HG03521 (cell line): ENCODE results near the gene VIM.

Experiments
- ATAC-seq: cut with Tn5 transposase; IDR thresholded peaks from one replicate; pipeline ENCODE4 v1.9.1; 2021; ENCODE audit warnings: mild to moderate bottlenecking, moderate library complexity; ENCODE audit not compliant: unreplicated experiment

VIM gene

DNA sequence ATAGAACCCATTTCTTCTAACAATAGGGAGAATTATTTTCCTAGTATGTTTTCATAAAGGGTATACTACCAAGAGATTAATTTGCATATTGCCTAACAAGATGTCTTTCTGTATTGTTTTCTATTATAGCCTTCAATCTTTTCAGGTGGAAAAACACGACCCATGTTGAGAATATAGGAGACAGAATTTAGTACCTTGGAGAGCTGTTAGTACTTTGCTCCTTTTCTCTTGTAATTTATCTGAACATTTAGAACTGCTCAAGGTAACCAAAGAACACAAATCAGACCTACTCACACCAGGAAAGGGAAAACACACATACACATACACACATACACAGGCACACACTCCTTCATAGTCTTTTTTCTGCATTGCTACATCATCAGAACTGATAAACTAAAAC lies 18.7 kb upstream of the VIM start:
- no peak for ATAC-seq

DNA sequence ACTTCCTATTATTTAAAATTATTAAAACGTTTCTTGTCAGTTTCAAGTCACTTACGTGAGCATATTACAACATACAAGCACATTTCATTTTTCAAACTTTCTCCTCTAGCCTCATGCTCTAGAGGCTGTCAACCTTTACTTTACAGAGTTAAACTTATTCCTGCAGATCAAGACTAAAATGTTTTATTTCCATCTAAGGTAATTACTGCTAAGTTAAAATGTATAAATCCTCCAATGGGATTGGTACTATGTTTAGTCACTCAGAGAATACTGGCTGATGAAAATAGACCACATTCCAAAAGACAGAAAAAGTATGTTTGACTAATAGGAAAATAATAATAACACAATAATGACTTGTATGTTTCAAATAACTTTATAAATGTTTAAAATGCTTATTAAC lies 18.2 kb upstream of the VIM start:
- no peak for ATAC-seq

DNA sequence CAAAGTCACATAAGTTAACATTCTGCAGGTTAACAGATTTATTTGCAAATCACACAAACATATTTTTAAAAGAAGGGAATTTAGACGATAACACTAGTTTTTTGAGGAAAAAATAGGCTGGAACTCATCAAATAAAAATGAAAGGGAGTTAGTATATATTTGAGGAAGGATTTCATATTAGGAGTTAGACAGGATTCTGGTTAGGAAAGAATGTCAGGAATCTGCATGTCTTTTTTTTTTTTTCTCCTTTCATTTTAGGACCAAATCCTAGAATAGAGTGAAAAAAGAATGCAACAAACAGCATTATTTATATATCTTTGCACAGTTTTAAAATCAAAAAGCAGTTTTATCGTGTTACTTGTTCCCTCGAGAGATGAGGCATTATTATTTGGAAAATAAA lies 17.7 kb upstream of the VIM start:
- ATAC-seq = no peak

DNA sequence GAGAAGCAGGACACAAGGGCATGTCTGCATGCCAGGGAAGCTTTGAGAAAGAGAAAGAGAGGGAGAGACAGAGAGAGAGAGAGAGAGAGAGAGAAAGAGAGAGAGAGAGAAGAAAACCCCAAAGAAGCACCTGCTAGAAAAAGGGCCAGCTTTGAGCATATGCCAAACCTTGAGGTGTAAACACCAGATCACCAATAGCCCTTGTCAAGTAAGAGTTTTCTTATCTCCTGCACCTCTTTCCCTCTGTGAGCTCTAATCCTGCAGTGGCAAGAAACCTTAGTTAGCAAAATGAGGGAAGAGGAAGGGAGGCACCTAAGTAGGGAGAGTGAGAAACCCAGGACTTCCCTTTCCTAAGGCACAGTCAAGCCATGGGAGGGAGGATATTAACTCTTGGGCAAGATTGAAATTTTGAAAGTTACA lies 15.2 kb upstream of the VIM start:
- no peak for ATAC-seq

DNA sequence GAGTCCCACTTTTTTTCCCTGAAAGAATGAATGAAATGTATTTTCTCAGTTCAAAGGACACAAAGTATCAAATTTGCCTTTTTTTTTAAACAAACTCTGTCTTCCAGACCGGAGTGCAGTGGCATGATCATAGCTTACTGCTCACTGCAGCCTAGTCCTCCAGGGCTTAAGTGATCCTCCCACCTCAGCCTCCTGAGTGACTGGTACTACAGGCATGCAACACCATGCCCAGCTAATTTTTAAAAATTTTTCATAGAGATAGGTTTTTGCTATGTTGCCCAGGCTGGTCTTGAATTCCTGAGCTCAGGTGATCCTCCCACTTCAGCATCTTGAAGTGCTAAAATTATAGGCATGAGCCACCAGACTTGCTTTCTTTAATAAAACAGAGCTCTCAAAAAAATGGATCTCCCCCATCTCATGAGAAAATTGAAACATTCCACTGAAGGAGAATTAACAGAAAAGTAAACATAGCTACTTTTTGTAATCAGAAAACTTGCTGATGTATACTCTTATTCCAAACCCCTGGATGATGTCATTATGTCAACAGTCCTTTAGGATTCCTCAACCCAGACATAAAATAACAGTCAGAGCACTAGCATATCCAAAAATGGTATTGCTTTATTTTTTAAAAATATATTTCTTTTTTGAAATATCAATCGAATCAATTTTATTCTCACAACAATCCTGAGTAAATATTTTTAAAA lies 14.2 kb upstream of the VIM start:
- ATAC-seq = no peak

DNA sequence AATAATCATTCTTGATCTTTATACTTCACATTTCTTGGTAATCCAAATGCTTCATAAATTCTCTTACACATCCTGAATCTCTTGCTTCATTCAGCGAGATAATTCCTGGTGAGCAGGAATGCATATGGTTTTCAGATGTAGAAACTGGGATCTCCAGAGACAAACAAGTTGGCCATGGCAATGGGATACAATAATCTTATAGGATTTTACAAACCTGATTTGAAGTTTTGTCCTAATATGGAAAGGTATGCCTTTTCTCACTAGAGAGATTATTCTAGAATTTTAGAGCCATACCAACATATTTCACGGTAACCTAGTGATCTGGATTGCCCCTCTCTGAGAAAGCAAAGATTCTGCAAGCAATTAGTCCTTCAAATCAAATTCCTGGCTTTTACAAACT lies 13.5 kb upstream of the VIM start:
- no peak for ATAC-seq

GRCh38 chr10:17214971-17215781 lies 12.9 kb upstream of the VIM start:
- no peak for ATAC-seq

DNA sequence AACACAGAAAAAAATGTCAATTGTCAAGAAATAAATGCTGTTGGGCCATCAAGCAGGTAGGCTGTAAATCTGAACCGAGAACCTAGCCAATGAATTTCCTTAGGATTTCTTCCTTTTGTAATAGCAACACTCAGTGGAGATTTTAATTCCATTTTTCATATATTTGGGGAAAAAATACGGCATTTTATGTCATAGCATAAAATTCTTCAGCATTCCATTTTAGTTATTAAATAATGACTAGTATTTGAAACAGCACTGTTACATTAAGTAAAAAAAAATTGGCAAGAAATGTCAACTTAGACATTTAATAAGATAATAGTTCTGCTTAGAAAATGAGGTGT lies 12.3 kb upstream of the VIM start:
- ATAC-seq = no peak

DNA sequence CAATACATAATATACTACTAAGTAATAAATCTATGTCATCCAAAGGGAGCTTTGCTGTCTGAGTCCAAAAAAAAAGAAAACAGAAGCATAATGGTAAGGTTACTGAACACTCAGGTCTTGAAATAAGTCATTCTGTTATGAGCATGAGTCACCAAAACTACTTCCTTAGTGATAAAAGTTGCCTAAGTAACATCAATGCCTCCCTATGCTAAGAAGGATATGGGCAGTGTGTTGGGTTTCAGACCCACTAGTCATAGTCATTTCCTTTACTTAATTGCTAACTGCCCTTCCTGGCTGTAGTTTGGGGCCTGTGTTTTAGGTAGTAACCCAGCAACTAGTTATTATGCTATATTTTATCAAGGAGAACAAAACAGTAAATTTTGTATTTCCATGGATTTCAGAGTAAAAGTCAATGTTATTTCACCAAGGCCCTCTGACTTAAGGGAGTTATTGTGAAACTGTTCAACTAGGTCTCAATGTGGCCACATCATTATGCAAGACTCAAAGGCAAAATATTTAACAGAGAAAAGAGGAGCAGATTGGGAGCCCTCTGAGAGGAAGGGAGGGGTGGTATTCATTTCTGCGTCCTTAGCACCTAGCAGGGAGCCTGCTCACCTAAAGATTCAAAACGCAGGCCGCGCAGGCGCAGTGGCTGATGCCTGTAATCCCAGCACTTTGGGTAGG lies 11.7 kb upstream of the VIM start:
- ATAC-seq = peak; percentile 97

DNA sequence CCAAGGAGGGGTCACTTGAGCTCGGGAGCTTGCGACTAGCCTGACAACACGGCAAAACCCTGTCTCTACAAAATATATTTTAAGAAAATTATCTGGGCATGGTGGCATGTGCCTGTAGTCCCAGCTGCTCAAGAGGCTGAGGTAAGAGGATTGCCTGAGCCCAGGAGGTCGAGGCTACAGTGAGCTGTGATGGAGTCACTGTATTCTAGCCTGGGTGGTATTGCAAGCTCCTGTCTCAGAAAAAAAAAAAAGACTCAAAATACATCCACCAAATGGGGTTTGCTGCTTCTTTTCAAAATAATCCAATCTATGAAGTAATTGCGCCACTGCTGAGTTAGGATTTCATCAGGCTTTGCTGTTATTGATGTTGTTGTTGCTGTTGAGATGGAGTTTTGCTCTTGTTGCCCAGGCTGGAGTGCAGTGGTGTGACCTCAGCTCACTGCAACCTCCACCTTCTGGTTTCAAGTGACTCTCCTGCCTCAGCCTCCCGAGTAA lies 11.1 kb upstream of the VIM start:
- ATAC-seq = no peak

DNA sequence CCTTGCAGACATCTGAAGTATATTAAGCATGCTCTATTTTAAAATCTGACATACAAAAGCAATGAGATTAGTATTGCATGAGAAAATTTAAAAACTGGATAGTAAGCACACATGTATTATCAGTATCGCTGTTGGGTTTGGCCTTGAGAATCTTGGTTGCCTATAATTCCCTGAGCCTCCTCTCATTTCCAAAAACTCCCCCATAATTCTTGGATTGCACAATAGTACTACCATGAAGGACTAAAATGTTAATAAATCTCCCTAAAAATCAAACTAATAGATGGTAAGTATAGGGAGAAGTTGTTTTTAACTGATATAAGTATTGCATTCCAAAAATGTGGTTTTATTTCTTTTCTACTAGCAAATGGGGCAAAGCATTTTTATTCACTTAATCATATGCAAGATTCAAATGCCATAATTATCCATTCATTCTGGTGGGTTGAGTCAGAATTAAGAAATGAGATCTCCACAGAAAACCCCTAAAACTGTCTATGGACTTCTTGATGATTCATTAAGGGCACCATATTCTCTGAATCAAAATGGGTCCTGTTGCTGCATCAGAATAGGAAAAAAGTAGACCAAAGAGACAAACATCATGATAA lies 10.3 kb upstream of the VIM start:
- no peak for ATAC-seq

- no peak for ATAC-seq
Measured at GRCh38 chr10:17219024-17219423, 9.0 kb upstream of the VIM start.

DNA sequence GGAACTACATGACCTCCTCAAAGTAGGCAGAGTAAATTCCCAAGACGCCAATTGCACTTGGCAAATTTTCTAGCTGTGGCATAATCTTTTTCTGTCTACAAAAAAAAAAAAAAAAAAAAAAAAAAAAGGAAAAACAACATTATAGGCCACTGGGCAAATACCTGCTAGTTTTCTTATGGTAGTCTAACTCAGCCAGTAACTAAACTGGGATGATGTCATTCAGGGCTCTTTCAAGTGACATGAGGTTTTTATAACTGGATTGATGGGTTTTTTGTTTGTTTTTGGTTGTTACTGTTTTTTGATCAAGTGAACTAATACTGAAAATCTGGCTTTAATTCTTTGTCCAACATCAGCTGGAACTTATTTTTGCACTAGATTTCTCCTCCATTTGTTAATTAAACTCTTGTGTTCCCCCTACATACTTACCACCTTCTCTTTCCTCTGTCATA lies 7.4 kb upstream of the VIM start:
- no peak for ATAC-seq

- ATAC-seq = no peak
Measured at GRCh38 chr10:17222329-17222728, 5.7 kb upstream of the VIM start.

DNA sequence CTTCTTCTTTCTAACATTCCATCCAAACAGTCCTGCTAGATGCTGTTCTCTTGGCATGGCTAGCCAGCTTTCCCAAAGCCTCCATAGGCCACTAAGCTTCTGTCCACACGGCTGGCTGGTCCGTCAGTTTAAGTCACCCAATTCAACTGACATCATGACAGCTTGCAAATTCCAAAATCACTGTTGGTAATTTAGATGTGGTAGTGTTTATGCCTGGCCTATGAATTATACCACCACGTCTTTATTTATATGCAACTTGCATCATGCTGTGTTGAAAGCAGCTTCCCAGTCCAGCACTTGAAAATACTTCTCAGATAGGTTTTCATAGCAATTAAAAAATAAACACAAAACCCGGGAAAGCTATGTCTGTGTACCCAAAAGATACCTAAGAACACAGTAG lies 2.2 kb upstream of the VIM start:
- ATAC-seq = no peak

DNA sequence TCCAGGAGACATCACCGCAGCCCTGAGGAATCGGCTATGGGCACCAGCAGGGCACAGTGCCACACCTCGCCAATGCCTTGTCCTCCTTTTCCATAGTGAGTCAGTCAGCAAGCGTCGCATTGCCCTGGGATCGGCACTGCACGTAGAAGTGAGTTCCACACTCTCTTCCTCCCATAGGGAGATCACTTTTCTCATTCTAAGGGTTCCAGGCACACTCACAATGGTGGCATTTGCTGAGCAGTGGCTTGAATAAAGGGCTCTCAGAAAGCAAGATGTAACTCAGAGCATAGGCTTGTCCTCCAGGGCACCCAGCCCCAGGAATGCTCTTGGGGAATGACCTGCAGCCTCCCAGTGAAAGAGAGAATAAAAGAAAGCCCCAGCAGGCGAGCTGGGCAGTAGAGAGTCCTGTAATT lies 1.1 kb upstream of the VIM start:
- no peak for ATAC-seq

- ATAC-seq = no peak
Measured at GRCh38 chr10:17227367-17228090, 512 bp upstream of the VIM start.

GRCh38 chr10:17229016-17229716 lies 1.1 kb downstream of the VIM start:
- peak; percentile 8 for ATAC-seq

DNA sequence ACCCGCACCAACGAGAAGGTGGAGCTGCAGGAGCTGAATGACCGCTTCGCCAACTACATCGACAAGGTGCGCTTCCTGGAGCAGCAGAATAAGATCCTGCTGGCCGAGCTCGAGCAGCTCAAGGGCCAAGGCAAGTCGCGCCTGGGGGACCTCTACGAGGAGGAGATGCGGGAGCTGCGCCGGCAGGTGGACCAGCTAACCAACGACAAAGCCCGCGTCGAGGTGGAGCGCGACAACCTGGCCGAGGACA lies 1.6 kb downstream of the VIM start:
- ATAC-seq = no peak

DNA sequence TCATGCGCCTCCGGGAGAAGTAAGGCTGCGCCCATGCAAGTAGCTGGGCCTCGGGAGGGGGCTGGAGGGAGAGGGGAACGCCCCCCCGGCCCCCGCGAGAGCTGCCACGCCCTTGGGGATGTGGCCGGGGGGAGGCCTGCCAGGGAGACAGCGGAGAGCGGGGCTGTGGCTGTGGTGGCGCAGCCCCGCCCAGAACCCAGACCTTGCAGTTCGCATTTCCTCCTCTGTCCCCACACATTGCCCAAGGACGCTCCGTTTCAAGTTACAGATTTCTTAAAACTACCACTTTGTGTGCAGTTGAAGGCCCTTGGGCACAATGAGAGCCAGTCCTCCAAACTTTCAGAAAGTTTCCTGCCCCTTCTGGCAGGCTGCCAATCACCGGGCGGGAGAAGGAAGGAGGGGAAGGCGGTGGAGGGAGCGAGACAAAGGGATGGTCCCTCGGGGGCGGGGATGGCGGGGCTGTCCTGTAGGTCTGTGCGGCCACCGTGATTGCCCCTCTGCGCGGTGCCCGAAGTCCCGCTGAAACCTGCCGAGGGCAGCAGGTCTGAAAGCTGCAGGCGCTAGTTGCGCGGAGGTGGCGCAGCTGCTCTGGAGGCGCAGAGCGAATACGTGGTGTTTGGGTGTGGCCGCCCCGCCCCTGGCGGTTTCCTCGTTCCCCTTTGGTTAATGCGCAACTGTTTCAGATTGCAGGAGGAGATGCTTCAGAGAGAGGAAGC lies 2.1 kb downstream of the VIM start:
- peak; percentile 48 for ATAC-seq
